ENCODE results near the gene HOXB7. TPM values are rescaled to one million over a fixed set of nuclear protein-coding genes. Genes with fewer than 3 reads are reported as not detected.
A peak's percentile ranks its signal among the peaks of the same experiment; 100 is the strongest.

HOXB7 gene
- total RNA-seq, 4 donors from 2014 or later: 0.38 to 0.64 TPM; not detected in 2

DNA sequence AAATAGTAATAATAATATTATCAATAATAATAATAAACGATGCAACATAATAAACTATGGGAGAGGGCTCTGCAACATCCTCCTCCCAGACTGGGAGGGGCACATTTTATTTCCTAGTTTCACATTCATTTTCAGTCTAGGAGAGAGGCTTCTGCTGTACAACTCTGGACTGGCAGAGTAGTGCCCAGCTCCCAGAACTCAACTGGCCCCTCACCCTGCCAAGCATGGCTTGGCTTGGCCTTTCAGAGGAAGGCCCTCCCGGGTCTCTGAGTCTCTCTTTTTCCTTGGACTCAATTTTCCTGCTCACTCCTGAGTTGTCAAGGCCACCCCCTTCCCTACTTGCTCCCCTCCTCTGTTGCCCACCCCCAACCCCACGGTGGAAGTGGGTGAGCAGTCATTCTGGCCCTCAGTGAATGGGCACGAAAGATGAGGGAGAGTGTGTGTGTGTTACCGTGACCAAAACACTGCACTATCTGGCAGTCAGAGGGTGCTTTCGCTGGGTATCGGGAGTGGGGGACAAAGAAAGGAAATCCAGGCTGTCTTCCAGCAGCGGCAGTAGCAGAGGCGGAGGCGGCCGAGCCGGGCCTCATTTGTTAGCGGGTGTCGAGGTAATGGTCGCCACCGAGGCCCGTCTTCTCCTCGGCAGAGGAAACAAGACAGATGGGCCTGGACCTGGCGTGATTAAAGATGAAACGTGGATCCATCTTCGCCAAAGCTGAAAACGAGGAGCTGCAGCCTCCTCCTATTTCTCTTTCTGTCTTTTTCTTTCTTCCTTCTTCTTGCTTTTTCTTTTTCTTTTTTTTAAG is 34.9 kb downstream of the HOXB7 start:
- H3K27ac ChIP-seq: peak overlapping the region; percentile 88 to 96 (median 92)
- TF ChIP-seq, protein P1, sequence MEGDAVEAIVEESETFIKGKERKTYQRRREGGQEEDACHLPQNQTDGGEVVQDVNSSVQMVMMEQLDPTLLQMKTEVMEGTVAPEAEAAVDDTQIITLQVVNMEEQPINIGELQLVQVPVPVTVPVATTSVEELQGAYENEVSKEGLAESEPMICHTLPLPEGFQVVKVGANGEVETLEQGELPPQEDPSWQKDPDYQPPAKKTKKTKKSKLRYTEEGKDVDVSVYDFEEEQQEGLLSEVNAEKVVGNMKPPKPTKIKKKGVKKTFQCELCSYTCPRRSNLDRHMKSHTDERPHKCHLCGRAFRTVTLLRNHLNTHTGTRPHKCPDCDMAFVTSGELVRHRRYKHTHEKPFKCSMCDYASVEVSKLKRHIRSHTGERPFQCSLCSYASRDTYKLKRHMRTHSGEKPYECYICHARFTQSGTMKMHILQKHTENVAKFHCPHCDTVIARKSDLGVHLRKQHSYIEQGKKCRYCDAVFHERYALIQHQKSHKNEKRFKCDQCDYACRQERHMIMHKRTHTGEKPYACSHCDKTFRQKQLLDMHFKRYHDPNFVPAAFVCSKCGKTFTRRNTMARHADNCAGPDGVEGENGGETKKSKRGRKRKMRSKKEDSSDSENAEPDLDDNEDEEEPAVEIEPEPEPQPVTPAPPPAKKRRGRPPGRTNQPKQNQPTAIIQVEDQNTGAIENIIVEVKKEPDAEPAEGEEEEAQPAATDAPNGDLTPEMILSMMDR (IDR thresholded peaks at IDR 0.05): no peak
- no peak for TF ChIP-seq POLR2A (IDR thresholded peaks at IDR 0.05)
- H3K27me3 ChIP-seq: peaks cover 0 to 100% (median 6%) of the 10 kb centered on the region in 4 donors
- H3K9me3 ChIP-seq: no peaks in the 10 kb centered on the region
- H3K36me3 ChIP-seq: no peaks in the 10 kb centered on the region
- DNase-seq: no peak
- peak overlapping the region; percentile 49 to 83 (median 61) for H3K4me3 ChIP-seq
- peaks cover 0 to 94% (median 50%) of the 10 kb centered on the region in 3 donors for H3K4me1 ChIP-seq
- intact Hi-C loops (cut with DNase I): loop anchor here (5.0 kb wide), 1 partner anchor 34 kb away; no protein-coding TSS in a partner anchor
- WGBS, 2 donors: 15 to 40% methylated on average over 18 to 19 of the region's 22 CpGs

DNA sequence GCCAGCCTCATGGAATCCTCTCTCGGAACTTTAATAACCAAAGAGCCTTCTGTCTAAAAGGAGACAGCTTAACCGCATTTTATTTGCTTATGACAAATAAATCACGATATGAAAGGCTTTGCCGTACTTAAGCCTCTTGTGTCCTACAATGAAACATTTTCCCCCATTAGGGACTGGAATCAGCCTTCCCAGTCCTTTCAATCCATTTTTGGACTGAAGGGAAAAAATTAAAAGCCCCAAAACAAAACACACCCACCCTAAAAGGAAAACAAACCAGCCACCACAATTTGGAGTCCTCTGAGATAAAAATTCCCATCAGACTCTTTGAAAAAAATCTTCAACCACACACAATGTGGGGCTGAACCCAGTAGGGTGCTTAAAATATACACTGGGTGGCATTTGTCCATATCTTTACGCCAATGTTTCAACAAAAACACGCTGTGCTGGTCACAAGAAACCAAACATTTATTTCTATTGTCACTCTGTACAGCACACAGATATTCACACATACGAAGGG is 35.7 kb downstream of the HOXB7 start:
- intact Hi-C loops (cut with DNase I): loop anchor here (5.0 kb wide), 1 partner anchor 33 kb away; no protein-coding TSS in a partner anchor
- Histone ChIP-seq H3K4me3 (peak overlapping the region in 3 of 4 donors; percentile 52 to 83 (median 70)), H3K36me3 (no peaks in the 10 kb centered on the region), H3K27me3 (peaks cover 0 to 100% (median 6%) of the 10 kb centered on the region in 4 donors), H3K9me3 (no peaks in the 10 kb centered on the region), H3K4me1 (peaks cover 0 to 95% (median 46%) of the 10 kb centered on the region in 3 donors), H3K27ac (peak overlapping the region; percentile 88 to 93 (median 92))
- no peak for DNase-seq
- no peak for TF ChIP-seq POLR2A (IDR thresholded peaks at IDR 0.05)
- TF ChIP-seq, protein P1 (IDR thresholded peaks at IDR 0.05): no peak
- 42 to 48% methylated on average over 7 of the region's 7 CpGs for WGBS, 2 donors

DNA sequence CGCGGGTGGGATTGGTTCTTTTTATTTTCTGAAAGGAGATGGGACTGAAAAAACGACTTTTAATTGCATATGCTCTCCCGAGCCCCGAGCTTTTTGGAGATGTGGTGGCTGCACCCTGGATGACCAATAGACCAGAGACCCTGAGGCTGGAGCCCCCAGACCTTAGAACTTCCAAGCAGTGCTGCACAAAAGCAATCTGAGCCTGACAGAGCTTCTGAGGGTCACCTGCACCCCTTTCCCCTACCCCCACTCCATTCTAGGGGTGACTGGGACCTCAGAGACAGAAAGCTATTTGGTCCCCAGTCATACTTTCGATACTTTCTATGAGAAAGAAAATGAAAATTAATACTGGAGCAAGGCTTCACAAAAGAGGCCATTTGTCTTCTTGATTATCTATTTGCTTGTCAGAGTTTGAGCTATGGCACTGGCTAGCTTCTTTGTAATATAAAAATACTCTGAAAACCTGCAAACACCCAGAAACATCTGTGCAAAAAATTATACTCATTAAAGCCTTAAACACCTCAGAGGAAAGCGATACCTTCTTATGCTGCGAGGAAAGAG is 36.2 kb downstream of the HOXB7 start:
- 33 to 42% methylated on average over 8 of the region's 8 CpGs for WGBS, 2 donors
- no peak for DNase-seq
- Histone ChIP-seq H3K27ac (peak overlapping the region; percentile 88 to 93 (median 92)), H3K9me3 (no peaks in the 10 kb centered on the region), H3K4me1 (peaks cover 0 to 95% (median 52%) of the 10 kb centered on the region in 3 donors), H3K4me3 (peak overlapping the region; percentile 3 to 83 (median 61)), H3K36me3 (no peaks in the 10 kb centered on the region), H3K27me3 (peaks cover 0 to 100% (median 7%) of the 10 kb centered on the region in 4 donors)
- intact Hi-C loops (cut with DNase I): loop anchor here (5.0 kb wide), 1 partner anchor 32 kb away; no protein-coding TSS in a partner anchor
- TF ChIP-seq, protein P1 (IDR thresholded peaks at IDR 0.05): no peak
- TF ChIP-seq POLR2A (IDR thresholded peaks at IDR 0.05): no peak

DNA sequence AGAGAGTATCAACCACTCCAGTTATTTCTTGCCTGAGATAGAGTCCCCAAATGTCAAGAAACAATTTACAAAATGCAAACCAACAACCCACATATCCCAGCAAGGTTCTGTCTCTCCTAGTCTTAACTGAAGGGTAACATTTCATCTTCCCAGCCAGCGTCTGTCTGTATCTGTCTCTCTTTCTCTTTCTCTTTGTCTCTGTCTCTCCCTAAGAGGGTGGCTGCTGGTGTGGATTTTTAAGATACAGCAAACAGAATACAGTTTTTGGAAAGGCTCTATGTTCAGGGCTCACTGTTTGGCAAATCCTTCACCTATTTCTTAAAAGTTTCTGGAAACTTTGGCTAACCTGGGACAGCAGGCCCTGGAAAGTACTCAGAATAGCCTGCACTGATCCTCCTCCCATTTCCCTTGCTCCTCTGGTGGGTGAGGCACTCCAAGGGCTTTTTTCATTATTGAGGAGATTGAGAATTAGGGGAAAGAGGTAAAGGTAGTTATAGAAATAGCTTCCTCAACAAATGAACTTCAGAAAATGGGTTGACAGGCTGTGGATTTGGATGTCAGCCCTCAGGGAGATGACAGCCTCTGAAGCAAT is 38.9 kb downstream of the HOXB7 start:
- Histone ChIP-seq H3K4me3 (peak overlapping the region in 3 of 4 donors; percentile 31 to 83 (median 34)), H3K4me1 (peaks cover 0 to 96% (median 59%) of the 10 kb centered on the region in 3 donors), H3K9me3 (no peaks in the 10 kb centered on the region), H3K27ac (peak overlapping the region; percentile 88 to 93 (median 92)), H3K27me3 (peaks cover 0 to 99% (median 7%) of the 10 kb centered on the region in 4 donors), H3K36me3 (no peaks in the 10 kb centered on the region)
- intact Hi-C loops (cut with DNase I): no loop called here
- no peak for DNase-seq
- WGBS, 2 donors: 24 to 62% methylated on average over 1 of the region's 1 CpG
- TF ChIP-seq, protein P1 (IDR thresholded peaks at IDR 0.05): no peak
- TF ChIP-seq POLR2A (IDR thresholded peaks at IDR 0.05): no peak
